Frontal cortex (tissue), 4 donors: Measurements from ENCODE around the gene WNT9B. TPM values are rescaled to one million over a fixed set of nuclear protein-coding genes. Genes with fewer than 3 reads are reported as not detected.

Source experiments
- DNase-seq, 2 donors: peaks; one replicate each; pipeline ENCODE4 v3.0.0; 2012; ENCODE audit warnings: low spot score in 2 of 2
- FAIRE-seq: peaks from 2 replicates; lab custom pipeline; 2012; peaks lifted over from hg19 to GRCh38; lab: Jason Lieb, UNC
- total RNA-seq: library from RNA; depleted of rRNA; stranded (reverse); fragments of >200 nt; gene quantifications from one replicate; pipeline ENCODE4 v1.2.3, GENCODE V29; 2014
- donor health status: control.
- donor health status: control.
- donor health status: control.

The WNT9B gene
- total RNA-seq = not detected

DNA sequence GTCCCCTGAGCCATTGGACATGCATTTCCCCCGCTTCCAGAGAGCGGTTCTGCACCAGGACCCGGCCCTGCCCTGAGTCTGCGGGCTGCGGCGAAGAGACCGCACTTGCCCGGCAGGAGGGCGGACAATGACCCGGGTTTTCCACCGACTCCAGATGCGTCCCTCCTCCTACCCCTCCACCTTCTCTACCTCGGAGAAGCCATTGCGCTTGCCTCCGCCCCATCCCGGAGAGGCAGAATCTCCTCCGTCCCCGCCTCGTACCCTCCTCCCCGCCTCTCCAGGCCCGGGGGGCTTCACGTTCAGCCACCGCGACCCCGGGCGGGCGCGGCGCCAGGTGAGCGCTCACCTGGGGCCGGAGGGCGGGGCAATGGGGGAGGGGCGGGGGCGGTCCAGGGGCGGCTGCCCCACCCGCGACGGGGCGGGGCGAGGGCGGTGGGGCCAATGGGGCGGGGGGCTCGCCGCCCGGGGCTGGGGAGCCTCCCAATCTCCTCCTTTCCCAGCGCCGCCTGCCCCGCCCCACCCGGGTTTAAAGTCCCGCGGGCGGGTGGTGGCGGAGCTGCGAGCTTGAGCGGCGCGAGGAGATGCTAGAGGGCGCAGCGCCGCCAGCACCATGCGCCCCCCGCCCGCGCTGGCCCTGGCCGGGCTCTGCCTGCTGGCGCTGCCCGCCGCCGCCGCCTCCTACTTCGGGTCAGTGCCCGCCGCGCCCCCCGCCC is at the start of gene WNT9B:
WNT9B (plus strand) TSS at position 555 of the 713 bp plus-strand sequence; CDS start at position 611, 56 bp downstream.
- FAIRE-seq (no peak), DNase-seq (peak; percentile 48 to 66)

- FAIRE-seq (no peak), DNase-seq (no peak)
Measured at GRCh38 chr17:46802800-46803199, 48.6 kb upstream of the WNT9B start.

GRCh38 chr17:46803544-46803943 is 47.8 kb upstream of the WNT9B start:
- DNase-seq (no peak), FAIRE-seq (no peak)

- DNase-seq = no peak
- no peak for FAIRE-seq
Measured at GRCh38 chr17:46805771-46806170, 45.6 kb upstream of the WNT9B start.

GRCh38 chr17:46809110-46809571 is 42.2 kb upstream of the WNT9B start:
- DNase-seq = no peak
- FAIRE-seq = no peak

DNA sequence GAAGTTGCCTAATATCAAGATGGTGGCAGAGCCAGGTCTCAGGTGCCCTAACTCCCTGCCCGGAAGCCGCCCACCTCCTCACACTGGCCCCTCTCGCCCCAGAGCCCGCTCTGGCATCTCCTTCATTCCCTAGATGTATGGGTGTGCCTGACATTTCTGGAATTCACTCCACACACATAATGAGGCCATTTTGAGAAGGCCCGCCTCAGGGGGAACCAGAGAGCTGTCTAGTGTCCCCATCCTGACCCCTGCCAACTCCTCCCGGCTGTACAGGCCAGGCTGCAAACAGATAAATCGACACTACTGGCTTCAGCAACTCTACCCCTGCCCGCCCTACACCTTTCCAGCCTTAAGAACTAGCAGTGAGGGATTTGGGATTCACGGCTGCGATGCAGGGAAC is 40.5 kb upstream of the WNT9B start:
- no peak for FAIRE-seq

DNA sequence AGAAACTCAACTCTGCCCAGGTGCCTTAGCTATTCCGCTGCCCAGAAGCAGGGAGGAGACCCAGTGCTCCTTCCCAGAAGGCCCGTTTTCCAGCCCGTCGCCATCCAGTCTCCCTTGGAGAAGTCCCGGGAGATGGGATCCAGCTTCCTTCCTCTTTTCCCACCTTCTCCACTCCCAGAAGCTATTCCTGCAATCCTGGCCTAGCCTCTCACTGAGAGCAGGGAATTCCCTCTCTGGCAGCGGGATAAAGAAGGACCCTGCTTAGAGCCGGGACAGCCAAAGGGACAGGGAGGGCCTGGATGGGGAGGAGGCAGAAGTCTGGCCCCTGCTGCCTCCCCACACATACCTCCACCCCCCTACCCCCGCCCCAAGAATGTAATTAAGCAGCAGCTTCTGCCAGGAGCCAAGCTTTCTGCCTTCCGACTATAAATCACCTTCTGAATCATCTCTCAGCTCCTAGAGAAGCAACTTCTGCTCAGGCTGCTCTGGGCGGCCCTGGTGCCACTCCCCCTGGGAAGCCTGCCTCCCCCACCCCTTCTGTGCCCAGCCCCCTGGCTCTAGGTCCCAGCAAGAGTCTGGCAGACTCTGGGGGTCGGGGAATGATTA is 39.3 kb upstream of the WNT9B start:
- no peak for FAIRE-seq
- no peak for DNase-seq

More for the DNA sequence above, 40.5 kb upstream of the WNT9B start:
- no peak for DNase-seq

- no peak for DNase-seq
- no peak for FAIRE-seq
Measured at GRCh38 chr17:46812624-46813318, 38.6 kb upstream of the WNT9B start.

- no peak for DNase-seq
- FAIRE-seq = no peak
Measured at GRCh38 chr17:46813920-46814319, 37.5 kb upstream of the WNT9B start.

DNA sequence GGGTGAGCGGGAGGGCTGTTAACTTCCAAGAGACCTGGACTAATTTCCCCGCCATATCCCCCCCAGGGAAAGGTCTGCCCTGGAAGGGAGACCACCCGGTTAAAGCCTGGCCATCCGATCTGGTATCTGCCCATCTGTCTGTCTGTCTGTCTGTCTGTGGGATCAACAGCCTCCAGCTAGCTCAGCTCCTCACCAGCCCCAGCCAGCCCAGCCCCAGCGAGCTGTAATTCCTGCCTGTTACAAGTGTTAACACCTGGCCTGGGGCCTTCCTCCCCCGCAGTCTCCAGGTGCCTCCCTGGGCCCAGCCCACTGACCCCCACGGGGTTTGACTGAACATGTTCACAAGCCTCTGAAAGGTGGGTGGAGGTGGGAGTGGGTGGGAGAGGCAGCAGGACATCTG is 36.9 kb upstream of the WNT9B start:
- no peak for DNase-seq
- no peak for FAIRE-seq

GRCh38 chr17:46815474-46816353 is 35.7 kb upstream of the WNT9B start:
- FAIRE-seq (no peak), DNase-seq (no peak)

DNA sequence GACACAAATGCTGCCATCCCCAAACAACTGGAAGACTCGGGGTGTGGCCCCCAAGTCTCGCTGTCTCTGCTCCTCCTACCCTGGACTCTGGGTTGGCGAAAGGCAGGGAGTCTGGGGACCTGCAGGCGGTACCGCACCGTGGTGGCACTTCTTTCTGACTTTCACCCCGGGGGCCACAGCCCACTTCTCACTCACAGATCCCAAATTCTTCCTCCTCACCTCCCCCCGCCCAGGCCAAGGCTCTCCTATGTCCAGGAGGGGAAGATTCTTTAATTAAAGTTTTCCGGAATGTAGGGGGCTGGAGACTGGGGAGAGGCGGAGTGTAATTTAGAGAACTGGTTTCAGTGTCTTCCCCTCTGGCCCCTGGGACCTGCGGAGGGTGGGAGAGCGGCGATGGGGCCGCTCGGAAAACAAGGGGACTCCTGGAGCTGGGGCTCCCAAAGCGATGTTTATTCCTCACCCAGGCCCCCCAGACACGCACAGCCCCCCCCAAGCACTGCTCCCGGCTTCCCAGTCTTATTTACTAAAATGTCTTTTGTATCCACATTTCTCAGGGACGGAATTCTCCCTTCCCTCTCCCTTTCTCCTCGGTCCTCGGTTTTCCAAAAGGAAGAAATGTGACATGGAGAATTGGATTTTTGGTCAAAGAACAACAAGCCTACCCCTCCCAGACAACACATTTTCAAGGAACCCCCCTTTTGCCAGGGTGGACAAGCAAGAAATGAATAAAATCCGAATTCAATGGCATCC is 34.1 kb upstream of the WNT9B start:
- DNase-seq (no peak), FAIRE-seq (no peak)

- FAIRE-seq = no peak
- no peak for DNase-seq
Measured at GRCh38 chr17:46817901-46818209, 33.5 kb upstream of the WNT9B start.

- FAIRE-seq (no peak), DNase-seq (peak; percentile 53 to 77)
Measured at GRCh38 chr17:46818316-46818928, 33.0 kb upstream of the WNT9B start, which contains the start of gene WNT3. WNT3 (minus strand) TSS chr17:46818692; CDS start chr17:46818597, 95 bp downstream.

DNA sequence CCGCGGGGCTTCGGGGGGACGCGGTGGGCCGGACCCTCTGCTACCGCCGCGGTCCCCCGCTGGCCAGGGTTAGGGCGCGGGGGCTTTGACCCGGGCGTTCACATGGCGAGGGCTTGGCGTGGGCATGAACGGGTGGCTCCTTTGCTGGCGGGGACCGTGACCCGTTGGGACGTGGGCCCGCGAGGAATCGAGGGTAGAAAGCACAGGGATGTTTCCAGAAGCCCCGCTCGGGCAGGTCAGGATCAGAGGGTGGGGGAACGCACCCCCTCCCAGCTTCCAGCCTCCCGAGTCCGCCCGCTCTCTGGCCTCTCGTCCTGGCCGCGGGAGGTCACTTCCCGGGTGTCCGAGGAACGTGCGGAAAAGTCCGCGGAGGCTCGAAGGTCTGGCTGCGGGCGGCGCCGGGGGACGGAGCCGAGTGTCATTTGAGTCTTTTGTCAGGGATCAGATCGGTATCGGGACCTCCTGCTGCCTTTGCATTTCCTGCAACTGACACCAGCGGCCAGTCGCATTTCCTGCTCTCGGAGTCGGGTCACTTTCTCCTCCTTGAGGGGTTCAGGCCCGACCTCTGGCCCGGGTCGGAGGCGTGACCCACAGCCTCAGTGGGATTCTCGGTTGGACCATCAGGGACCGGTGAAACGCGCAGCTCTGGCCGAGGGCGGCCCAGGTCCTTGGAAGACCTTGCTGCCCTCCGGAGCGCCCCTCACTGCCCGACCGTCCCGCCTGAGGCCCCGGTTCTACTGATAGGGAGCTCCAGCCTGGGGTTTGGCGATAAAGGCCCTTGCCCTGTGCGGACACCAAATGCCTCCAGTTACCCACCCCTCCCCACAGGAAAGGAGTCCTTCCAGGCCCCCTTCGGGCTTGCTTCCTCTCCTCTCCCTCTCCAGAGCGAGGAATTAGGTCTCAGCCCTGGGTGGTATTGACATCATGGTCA is 32.2 kb upstream of the WNT9B start:
- FAIRE-seq (no peak), DNase-seq (peak; percentile 46 to 48)

DNA sequence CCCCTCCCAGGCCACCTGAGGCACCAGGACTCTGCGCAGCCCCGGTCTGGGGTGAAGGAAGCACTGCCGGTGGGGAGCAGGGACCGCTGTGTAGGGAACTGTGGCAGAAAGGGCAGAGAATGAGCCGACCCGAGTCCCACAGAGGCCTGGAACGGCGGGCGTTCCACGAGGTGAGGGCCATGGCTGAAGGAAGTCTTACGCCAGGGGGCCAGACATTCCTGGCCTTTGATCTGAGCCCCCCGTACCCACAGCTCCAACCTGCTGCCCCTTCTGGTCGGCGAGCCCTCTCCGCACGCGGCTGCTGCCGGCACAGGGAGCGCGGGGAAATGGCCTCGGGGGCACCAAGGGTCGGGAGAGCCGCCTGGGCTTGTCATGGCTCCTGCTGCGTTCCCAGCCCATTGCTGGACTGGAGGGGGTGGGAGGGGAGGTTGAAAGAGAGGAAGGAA is 31.5 kb upstream of the WNT9B start:
- no peak for DNase-seq
- FAIRE-seq = no peak

GRCh38 chr17:46820592-46821450 is 30.6 kb upstream of the WNT9B start:
- DNase-seq = no peak

More at GRCh38 chr17:46820592-46821450, 30.6 kb upstream of the WNT9B start:
- FAIRE-seq = no peak
